Transverse colon (tissue), 3 donors: ENCODE results near the gene PILRA.
"Not testable (repeated sequence)": the region's sequence is repeated elsewhere in the genome, so short reads cannot be mapped to it uniquely, and the experiment has no call there.

Experiments
- POLR2A ChIP-seq: fragments of 450-650 bp; IDR thresholded peaks from one replicate; pipeline ENCODE4 v1.6.1; 2016; ENCODE audit warnings: antibody characterized with exemption, mild to moderate bottlenecking, moderate library complexity
- TF ChIP-seq, protein P1 (sequence below), 5 experiments: fragments of 200-600 bp in 3 of 5; fragments of 450-650 bp in 2 of 5; sonication (generic) in 3 of 5; IDR thresholded peaks; 1 replicate in 2 of 5; 2 replicates in 3 of 5; pipeline ENCODE4 v1.5.1; 2016 to 2017; ENCODE audit warnings: antibody characterized with exemption in 5 of 5, inconsistent platforms in 3 of 5, mild to moderate bottlenecking in 2 of 5, moderate library complexity in 1 of 5

DNA sequence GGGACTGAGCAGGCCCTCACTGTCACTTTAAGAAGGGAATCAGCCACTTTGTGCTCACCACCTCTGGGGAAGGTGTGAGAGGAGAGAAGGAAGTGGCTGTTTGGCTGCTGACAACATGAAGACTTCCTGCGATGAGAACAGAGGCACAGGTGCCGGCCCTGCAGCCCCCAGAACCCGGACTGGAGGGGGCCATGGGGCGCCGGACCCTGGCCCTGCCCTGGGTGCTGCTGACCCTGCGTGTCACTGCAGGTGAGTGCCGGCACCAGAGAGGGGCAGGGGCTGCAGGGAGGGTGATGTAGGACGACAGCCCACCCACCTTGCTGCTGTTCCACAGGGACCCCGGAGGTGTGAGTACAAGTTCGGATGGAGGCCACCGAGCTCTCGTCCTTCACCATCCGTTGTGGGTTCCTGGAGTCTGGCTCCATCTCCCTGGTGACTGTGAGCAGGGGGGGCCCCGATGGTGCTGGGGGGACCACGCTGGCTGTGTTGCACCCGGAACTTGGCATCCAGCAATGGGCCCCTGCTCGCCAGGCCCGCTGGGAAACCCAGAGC, 21.0 kb upstream of the PILRA start:
- TF ChIP-seq, protein P1, sequence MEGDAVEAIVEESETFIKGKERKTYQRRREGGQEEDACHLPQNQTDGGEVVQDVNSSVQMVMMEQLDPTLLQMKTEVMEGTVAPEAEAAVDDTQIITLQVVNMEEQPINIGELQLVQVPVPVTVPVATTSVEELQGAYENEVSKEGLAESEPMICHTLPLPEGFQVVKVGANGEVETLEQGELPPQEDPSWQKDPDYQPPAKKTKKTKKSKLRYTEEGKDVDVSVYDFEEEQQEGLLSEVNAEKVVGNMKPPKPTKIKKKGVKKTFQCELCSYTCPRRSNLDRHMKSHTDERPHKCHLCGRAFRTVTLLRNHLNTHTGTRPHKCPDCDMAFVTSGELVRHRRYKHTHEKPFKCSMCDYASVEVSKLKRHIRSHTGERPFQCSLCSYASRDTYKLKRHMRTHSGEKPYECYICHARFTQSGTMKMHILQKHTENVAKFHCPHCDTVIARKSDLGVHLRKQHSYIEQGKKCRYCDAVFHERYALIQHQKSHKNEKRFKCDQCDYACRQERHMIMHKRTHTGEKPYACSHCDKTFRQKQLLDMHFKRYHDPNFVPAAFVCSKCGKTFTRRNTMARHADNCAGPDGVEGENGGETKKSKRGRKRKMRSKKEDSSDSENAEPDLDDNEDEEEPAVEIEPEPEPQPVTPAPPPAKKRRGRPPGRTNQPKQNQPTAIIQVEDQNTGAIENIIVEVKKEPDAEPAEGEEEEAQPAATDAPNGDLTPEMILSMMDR (IDR thresholded peaks at IDR 0.05), result not testable (repeated sequence)
- not testable (repeated sequence) for TF ChIP-seq POLR2A
